NCI-H2196 (cell line): ENCODE measurements around the gene WIF1.

Source experiments
- DNase-seq: peaks from one replicate; lab custom pipeline; 2025; ENCODE audit not compliant: unreplicated experiment; lab: John Stamatoyannopoulos, UW

The WIF1 gene

GRCh38 chr12:65122703-65123102 lies 1.6 kb upstream of the WIF1 start:
- DNase-seq, result no peak

GRCh38 chr12:65121956-65122469 lies 908 bp upstream of the WIF1 start:
- no peak for DNase-seq

- DNase-seq, result no peak
Observed at GRCh38 chr12:65119063-65119462, 2.0 kb downstream of the WIF1 start.

- no peak for DNase-seq
Observed at GRCh38 chr12:65113621-65114035, 7.5 kb downstream of the WIF1 start.

GRCh38 chr12:65106948-65107347 lies 14.2 kb downstream of the WIF1 start:
- DNase-seq, result no peak

GRCh38 chr12:65100140-65100539 lies 21.0 kb downstream of the WIF1 start:
- no peak for DNase-seq

GRCh38 chr12:65099182-65099581 lies 21.9 kb downstream of the WIF1 start:
- DNase-seq, result no peak

GRCh38 chr12:65098364-65098763 lies 22.7 kb downstream of the WIF1 start:
- DNase-seq, result no peak

- DNase-seq, result no peak
Observed at GRCh38 chr12:65094722-65095121, 26.4 kb downstream of the WIF1 start.

- DNase-seq, result no peak
Observed at GRCh38 chr12:65093606-65094005, 27.5 kb downstream of the WIF1 start.

- no peak for DNase-seq
Observed at GRCh38 chr12:65090461-65090860, 30.6 kb downstream of the WIF1 start.

- no peak for DNase-seq
Observed at GRCh38 chr12:65086236-65086635, 34.9 kb downstream of the WIF1 start.

GRCh38 chr12:65084579-65084978 lies 36.5 kb downstream of the WIF1 start:
- no peak for DNase-seq

GRCh38 chr12:65083581-65083980 lies 37.5 kb downstream of the WIF1 start:
- no peak for DNase-seq

GRCh38 chr12:65082406-65082805 lies 38.7 kb downstream of the WIF1 start:
- no peak for DNase-seq

- no peak for DNase-seq
Observed at GRCh38 chr12:65081496-65081895, 39.6 kb downstream of the WIF1 start.

GRCh38 chr12:65074932-65075331 lies 46.2 kb downstream of the WIF1 start:
- DNase-seq, result no peak

GRCh38 chr12:65069336-65069735 lies 51.8 kb downstream of the WIF1 start:
- DNase-seq, result no peak

- no peak for DNase-seq
Observed at GRCh38 chr12:65067383-65067782, 53.7 kb downstream of the WIF1 start.

GRCh38 chr12:65055859-65056258 lies 65.2 kb downstream of the WIF1 start:
- no peak for DNase-seq

GRCh38 chr12:65051218-65051617 lies 69.9 kb downstream of the WIF1 start:
- DNase-seq, result no peak

- DNase-seq, result no peak
Observed at GRCh38 chr12:65045269-65045668, 75.8 kb downstream of the WIF1 start.

GRCh38 chr12:65039301-65039700 lies 81.8 kb downstream of the WIF1 start:
- DNase-seq, result no peak

GRCh38 chr12:65025136-65025535 lies 96.0 kb downstream of the WIF1 start:
- no peak for DNase-seq
